GM19468 (cell line): ENCODE results near the gene GMDS.
"Not testable (repeated sequence)": the region's sequence is repeated elsewhere in the genome, so short reads cannot be mapped to it uniquely, and the experiment has no call there.

Experiments
- ATAC-seq: cut with Tn5 transposase; IDR thresholded peaks from one replicate; pipeline ENCODE4 v1.9.1; 2021; ENCODE audit warnings: mild to moderate bottlenecking, moderate library complexity, moderate number of reproducible peaks; ENCODE audit not compliant: unreplicated experiment; ENCODE audit errors: extremely low read depth

GMDS gene

DNA sequence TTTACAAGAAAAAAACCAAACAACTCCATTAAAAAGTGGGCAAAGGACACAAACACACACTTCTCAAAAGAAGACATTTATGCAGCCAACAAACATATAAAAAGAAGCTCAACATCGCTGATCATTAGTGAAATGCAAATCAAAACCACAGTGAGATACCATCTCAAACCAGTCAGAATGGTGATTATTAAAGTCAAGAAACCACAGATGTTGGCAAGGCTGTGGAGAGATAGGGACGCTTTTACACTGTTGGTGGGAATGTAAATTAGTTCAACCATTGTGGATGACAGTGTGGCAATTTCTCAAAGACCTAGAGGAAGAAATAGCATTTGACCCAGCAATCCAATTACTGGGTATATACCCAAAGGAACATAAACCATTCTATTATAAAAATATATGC lies 554.7 kb downstream of the GMDS start:
- not testable (repeated sequence) for ATAC-seq

DNA sequence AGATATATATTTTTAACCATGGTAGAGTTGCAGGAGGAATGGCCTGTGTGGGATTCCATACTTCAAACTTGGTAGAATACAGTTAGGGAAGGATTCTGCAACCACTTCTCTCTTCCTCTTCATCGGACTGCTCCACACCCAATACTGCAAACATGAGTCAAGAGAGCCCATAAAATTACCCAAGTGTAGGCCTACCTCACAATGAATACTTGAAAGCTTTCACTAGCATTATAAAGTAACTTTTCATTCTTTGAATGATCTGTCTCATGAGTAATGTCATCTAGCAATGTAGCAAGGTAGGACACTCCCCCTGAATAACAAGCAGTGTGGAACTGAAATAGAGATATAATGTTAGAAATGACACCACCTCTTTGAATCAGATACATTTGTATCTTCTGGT lies 556.3 kb downstream of the GMDS start:
- no peak for ATAC-seq

DNA sequence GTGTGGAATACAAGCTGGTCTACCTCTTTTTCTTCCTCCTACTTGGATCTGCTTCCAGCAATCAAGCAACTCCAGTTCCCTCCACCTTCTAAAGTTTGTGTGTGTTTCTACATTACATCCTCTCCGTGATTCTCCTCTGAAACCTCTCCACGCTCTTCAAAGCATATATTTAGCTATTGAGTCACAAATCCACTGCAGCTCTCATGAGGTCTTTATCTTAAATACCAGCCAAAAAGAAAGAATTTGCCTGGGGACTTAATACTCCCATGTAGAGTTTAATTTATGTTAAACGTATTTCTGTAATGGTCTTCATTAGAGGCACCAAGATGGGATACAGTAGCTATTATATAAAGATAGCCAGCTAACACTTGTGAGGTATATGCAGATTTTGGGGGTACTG lies 557.0 kb downstream of the GMDS start:
- ATAC-seq = no peak

DNA sequence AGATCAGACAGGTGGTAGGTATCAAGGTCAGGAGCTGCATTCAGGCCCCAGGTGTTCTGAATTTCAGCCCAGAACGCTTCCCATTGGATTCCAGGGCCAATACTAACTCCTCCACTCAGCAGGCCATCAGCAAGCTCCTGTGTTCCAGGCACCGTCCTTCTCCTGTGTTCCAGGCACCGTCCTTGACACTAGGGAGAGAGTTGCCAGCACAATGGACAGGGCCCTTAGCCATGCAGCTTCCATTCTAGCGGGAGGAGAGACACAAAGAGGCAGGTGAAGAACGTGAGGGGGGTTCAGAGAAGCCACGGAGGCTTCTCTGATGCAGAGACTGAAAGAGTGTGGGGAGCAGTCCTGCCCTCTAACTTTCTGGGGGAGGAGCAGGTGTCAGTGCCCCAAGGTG lies 558.0 kb downstream of the GMDS start:
- no peak for ATAC-seq

DNA sequence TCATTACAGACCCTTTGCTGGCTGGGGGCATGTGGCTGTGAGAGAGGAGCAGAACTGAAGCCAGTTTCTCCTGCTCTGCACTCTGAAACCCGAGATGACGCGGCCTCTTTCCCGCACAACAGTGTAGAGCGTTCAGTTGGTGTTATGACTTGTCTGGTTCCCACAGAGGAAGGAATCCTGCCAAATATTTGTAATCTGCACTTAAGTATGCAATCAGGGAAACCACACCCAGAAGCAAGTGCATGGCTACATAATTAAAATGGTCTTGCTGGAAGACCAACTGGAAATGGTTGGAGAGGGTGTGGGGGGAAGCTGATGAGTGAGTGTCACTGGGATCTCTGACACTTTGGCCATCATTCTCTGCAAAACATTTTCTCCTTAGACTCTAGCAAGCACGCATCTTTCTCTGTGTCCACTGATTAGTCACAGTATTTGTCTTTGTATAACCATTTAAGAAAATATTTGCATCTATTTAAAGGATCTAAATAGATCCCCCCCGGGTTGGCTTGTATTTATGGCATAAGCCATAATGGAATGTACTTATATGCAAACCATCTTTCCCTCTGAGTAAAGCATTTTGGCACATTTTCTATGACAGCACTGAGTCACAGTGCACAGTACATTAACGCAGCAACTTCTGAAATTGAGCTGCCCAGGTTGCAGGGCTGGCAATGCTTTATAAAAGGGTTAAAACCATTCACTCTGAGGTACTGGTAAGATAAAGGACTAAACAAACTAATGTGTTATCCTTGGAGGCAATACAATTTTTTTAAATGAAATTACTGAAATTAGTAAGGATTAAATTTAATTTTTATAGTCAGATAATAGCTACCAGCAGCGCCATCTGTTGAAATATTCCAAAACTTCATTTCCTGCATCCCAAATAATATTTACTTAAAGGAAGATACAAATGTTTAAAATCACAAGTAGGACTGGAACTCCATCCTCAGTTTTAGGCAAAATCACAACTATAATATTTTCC lies 559.0 kb downstream of the GMDS start:
- no peak for ATAC-seq

DNA sequence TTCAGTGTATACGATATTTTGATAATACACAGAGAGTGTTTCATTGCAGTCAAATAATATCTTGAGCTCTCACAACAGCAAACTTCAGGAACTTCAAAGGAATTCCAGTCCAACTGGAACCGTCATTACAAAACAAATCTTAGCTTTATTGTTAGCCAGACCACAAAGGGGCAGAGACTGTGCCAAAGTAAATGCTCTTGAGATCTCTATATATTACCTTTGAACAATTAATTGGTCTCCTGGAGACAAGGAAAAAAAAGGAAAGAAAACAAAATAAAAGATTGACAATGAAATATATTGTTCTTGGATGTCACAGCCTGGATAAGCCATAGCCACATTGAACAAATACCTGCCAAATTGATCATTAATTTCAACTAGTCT lies 565.7 kb downstream of the GMDS start:
- no peak for ATAC-seq

DNA sequence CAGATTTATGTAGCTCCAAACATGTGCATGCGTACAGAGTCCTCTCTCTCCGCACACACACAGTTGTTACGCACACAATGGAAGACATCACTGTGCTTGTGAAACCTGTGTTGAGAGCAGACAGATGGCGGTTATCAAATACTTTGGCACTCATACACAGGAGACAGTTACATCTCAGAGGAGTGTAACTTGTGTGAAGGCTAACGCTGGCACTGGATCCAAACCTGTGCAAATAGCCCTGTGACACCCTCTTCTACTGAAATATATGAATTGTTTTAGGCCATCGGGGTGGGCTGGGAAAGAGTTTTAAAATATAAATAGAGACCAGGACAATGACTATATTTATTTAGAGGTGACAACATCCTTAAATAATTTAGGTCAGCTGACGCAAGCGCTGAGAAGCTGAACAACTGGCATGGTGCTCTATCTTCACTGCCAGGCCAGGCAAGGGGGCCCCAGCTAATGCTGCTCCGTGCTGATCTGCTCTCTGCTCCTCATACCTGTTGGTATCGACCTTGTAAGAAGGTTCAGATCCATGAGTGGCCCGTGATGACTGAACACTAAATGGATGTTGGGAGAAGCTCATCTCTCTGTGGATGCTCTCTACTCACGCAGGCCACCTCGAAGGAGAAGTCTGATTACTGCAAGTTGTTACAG lies 566.2 kb downstream of the GMDS start:
- no peak for ATAC-seq

DNA sequence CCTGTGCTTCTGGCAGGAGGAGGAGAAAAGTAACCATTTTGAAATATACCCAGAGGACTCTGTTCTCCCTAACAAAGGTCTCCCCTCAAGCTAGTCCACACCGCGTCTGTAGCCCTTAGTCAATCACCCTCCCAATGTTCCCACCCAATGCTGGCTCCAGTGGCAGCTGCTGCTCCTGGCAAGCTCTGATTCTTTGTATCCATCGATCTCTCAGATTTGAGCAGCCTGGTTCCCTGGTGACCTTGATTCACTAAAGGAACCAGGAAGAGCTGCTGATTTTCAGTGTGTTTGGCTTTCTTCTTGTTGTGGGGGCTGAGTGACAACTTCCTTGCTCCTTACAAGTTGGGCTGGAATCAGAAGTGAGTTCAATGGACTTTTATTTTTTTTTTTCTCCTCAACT lies 567.2 kb downstream of the GMDS start:
- ATAC-seq = no peak

DNA sequence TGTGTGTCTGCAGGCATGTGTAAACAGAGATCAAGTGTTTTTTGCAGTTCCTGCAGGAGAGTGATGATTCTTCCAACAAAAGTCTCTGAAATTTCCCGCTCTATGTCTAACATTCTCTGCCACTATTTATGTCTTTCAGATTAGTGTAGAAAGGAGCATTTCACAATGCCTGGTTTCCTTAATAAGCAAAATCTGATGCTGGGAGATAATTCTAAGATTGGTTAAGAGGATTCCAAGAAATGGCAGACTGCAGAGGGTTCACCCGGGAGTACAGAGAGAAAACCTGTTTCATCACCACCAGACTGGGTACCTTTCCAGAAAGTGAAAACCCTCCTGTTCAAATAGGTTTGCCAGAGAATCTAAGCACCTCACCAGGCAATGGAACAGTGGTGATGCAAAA lies 573.0 kb downstream of the GMDS start:
- ATAC-seq = no peak

DNA sequence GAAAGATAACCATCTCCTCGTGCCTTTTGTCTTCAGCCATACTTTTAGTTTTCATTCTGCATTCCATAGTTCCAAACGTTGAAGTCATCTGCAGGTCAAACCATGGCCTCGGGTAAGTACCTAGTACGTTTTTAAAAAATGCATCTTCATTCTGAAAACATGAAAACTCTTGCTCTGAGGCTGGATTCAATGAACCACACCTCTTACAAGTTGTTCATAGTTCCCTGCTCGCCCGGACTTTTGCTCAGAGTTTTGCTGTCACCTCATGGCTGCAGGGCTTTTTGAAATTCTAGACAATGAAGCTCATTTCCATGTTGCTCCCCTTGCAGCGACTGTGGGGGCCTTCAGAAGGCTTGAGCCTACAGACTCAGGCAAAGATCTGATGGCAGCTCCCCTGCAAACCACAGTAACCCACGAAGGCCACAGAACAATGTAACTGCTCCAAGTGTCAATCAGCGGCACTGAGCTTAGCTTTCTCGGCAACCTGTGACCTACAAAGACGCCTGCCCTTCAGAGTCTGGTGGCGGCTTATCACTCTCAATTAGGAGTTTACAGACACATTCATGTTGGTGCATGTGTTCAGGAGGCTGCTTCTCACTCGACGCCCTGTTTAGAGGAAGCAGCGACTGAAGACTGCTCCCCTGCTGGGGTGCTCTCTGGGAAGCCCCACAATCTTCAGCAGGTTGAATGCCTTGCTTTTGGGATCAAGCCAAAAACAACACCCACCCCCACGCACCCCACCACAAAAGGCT lies 574.5 kb downstream of the GMDS start:
- no peak for ATAC-seq

DNA sequence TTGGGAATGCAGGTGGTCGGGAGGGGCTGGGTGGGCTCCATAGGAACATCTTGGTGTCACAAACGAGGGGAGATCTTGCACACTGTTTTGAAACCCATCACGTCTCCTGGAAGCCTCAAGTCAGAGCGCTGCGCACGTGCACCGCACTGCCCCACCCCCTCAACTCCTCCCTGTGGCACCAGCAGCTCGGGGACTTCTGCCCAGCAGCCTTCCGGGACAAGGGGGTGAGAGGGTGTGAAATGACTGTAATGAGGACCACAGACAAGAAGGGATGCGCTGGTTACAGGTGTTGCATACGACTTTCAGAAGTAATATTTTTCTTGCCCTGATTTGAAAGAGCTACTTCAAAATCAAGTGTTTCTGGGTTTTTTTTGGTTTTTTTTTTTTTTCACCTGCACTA lies 575.4 kb downstream of the GMDS start:
- ATAC-seq = no peak

DNA sequence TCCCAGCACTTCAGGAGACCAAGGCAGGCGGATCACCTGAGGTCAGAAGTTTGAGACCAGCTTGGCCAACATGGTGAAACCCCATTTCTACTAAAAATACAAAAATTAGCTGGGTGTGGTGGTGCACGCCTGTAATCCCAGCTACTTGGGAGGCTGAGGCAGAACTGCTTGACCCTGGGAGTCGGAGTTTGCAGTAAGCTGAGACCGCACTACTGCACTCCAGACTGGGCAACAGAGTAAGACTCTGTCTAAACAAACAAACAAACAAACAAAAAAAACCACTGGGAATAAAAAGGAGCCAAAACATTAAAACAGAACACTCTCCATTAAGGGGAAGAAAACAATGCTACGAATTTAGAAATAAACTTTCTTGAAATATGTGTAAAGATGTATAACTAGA lies 576.9 kb downstream of the GMDS start:
- not testable (repeated sequence) for ATAC-seq

DNA sequence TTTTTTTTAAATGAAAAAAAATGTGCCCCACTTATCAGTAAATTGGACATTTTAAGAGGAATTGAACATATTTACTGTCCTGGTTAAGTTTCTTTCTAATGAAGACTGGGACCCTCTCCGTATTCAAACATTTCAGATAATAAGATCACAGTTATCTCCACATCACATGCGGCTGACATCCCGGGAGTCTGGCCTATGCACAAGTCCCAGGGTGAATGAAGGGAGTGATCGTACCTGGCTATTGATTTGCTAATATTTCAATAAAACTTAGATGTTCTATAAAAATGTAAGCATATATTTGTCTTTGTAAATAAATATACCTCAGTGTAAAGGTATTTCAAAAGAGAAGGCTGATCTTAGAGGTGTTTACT lies 577.6 kb downstream of the GMDS start:
- ATAC-seq = no peak

DNA sequence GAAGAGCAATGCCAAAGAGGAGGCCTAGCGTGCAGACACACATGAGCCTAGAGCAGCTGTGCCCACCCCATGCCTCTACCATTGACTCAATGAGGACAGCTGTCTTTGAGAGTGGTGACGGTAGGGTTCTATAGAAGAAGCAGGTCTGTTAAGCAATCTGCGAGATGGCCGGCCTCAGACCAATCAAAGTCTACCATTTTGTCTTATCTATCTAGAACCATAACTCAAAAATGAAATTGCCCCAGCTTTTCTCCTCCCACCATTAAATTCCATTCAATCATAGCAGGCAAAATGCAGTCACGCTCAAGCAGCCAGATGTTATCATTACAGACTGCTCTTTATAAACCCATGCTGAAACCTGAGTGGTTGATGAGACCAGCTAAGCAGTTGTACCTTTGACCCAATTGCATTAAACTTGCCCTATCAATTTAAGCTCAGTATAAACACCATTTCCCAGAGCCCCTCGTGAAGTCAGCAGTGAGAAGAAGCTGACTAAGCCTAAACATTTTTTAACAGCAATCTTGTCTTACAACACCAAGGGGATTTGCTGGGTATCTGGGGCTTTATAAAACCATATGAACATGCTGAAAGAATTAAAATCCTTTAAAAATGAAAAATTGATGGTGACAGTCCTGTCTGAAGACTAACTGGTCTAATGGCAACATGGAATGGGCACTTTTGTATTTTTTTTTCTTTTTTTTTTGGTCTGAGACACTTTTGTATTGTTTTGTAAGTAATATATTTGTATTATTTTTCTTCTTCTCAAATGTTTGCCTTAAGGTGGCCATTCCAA lies 578.2 kb downstream of the GMDS start:
- ATAC-seq = no peak

DNA sequence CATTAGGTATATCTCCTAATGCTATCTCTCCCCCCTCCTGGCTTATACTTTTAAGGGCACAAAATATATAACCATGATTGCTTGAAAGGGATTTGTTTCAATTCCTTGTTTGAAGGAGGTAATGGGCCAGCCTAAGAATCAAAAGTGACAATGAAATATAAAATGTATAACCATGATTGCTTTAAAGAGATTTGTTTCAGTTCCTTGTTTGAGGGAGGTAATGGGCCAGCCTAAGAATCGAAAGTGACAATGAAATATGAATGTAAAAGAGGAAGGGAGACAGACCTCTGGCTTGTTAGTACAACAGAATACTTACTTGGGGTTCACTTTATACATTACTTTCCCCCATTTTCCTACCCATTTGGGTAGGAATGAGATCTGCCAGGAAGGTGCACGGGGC lies 580.2 kb downstream of the GMDS start:
- peak; percentile 92 for ATAC-seq

DNA sequence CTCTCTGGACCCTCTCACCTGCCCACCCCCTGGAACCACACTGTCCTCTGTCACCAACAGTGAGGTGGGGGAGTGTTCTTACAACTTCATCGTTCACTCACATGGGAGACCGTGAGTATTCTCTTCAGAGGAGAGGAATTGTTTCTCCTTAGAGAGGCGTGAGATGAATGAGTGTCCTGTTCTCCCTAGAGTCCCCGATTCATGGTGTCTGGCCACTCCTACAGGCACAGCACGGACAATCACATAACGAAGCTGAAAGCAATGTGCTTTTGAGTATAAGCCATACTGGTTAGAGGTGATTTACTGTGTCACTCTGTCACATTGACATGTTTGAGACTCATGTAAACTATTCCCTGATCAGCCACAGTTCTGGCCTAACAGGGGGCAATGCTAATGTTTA lies 581.1 kb downstream of the GMDS start:
- no peak for ATAC-seq

DNA sequence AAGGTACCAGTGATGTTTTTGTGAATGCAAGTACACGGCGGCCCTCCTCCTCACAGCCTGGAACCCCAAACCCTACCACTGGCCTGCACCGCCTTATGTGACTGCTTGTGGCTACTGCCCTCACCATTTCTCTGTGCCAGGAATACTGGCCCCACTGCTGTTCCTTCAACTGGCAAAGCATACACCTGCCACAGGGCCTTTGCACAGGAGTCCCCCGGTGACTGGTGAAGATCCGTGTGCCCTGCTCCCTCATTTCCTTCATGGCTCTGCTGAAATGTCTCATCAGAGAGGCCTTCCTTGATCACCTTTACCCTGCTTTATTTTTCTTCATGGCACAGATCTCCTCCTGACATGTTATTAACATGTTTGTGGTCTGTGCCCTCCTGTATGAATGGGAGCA lies 581.9 kb downstream of the GMDS start:
- no peak for ATAC-seq

DNA sequence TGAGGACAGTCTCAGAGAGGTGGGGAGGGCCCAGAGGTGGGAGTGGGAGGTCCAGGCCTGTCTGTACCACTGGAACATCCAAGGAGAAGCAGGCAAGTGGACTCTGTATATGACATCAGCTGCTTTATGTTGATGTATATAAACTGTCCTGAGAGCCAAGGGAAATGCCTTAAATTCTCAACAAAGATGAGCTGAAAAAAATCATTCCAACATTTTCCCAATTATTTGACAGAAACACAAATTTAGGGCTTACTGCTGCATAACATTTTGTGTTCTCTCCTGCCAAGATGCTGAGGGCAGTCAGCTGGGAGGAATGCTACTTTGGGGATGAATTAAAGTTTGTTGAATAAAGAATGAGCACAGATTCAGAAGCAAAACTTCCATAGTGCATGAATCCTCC lies 582.9 kb downstream of the GMDS start:
- no peak for ATAC-seq

DNA sequence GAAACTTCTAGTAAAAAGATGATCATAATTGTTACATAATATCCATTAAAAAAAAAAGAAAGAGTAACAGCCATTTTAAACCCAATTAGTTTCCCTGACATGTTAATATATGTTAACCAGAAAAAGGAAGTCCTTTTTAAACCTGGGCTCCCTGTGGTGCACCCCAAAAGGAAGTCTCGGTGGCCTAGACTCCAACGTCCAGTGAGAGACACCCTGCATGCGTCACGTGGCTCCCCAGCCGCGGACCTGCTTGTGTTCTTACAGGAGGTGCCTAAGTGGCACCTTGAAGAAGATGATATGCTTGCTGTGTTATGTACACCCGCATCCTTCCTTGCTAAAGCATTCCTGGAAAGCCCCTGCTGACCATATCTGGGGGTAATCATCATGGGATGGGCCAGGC lies 585.6 kb downstream of the GMDS start:
- no peak for ATAC-seq
